KOPT-K1 (cell line): ENCODE measurements around the gene COA1.
"Not testable (repeated sequence)": the region's sequence is repeated elsewhere in the genome, so short reads cannot be mapped to it uniquely, and the experiment has no call there.

Experiments used
- H3K27ac ChIP-seq: fragments of 200-600 bp; sonication (generic); 2 replicates; pipeline ENCODE4 v1.5.1; 2016; ENCODE audit warnings: antibody characterized with exemption, mild to moderate bottlenecking, low read depth, low read length; ENCODE audit not compliant: poor library complexity, severe bottlenecking
- H3K36me3 ChIP-seq: fragments of 200-600 bp; sonication (generic); 2 replicates; pipeline ENCODE4 v1.5.1; 2017; ENCODE audit warnings: antibody characterized with exemption, mild to moderate bottlenecking, low read length, moderate library complexity; ENCODE audit not compliant: insufficient read depth
- H3K9me3 ChIP-seq: fragments of 200-600 bp; sonication (generic); 2 replicates; pipeline ENCODE4 v1.5.1; 2017; ENCODE audit warnings: antibody characterized with exemption, low read length, mild to moderate bottlenecking; ENCODE audit not compliant: insufficient read depth, poor library complexity, severe bottlenecking

The COA1 gene

DNA sequence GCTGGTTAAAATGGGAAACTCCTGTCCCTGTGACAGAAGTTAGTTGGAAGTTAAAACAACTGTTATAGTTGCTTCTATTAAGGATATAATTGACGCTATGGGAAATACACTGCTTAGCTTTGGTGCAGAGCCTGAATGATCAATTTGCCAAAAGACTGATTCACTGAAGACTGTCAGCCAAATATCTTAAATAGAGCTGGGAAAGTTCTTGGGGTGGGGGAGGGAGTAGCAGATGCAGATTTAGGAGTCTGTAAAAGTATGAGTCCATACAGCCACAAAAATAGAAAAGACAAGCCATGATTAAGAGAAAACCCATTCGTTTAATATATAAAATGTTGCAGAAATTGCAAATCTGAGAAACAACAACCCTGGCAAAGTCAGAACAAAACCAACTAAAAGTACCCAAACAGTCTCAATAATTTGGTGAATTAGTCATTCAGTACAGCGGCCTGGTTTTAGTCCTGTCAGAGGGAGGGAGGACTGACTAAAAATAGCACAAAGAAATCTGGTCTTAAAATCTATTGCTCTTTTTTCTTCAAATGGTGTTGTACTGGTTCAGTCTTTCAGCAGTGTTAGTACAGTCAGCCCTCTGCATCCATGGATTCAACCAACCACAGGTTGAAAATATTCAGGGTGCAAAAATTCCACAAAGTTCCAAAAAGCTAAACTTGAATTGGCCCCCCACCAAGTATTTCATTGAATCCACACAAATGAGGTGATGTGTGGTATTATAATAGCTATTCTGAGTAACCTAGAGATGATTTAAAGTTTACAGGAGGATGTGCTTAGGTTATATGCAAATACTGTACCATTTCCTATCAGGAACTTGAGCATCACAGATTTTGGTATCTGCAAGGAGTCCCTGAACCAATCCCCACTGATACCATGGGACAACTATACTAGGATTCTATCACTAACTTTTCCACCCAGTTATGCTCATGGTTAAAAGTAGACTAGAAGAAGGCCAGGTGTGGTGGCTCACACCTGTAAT is 116.4 kb downstream of the COA1 start:
- Histone ChIP-seq H3K36me3 (peaks cover 100% of the 10 kb centered on the region), H3K9me3 (no peaks in the 10 kb centered on the region), H3K27ac (no peak overlapping the region)

- no peaks in the 10 kb centered on the region for H3K9me3 ChIP-seq
- peaks cover 100% of the 10 kb centered on the region for H3K36me3 ChIP-seq
- H3K27ac ChIP-seq, result no peak overlapping the region
Observed at GRCh38 chr7:43612128-43612527, 117.2 kb downstream of the COA1 start.

DNA sequence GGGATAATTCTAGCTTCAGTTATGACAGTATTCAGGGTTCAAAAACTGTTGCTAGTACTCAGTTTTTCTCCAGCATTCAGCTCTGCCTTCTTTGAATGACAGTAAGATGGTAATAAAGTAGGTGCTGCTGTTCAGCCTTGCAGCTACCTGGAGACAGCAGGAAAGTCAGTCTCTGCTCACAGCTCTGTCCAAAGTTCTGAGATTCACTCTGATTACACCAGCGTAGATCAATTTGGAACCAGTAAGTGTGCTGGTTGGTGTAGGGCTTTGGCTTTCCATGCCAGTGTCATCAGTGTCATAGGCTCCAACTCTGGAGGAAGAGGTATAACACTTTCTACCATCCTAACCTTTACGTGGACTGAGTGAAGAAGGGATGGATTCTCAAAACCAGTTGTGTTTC is 120.2 kb downstream of the COA1 start:
- H3K27ac ChIP-seq, result no peak overlapping the region
- peaks cover 98% of the 10 kb centered on the region for H3K36me3 ChIP-seq
- H3K9me3 ChIP-seq, result no peaks in the 10 kb centered on the region

DNA sequence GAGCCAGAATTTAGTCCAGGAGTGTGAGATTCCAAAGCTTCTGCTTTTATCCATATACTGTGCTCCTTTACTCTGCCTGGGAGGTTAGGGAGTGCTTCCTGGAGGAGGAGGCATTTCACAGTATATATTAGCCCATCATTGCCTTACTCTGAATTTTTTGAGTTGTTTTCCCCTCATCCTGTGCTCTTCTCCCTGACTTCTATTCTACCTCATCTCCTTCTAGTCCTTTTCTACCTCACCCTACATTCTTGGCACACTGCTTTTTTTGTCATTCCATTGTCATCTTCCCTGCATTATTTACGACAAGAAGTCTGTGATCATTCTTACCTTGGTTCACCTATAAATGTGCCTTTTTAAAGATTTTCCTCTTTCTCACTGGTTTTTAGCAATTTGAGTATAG is 125.1 kb downstream of the COA1 start:
- no peak overlapping the region for H3K27ac ChIP-seq
- H3K36me3 ChIP-seq, result peaks cover 91% of the 10 kb centered on the region
- H3K9me3 ChIP-seq, result no peaks in the 10 kb centered on the region

GRCh38 chr7:43602256-43602655 is 127.1 kb downstream of the COA1 start:
- H3K27ac ChIP-seq, result no peak overlapping the region
- no peaks in the 10 kb centered on the region for H3K9me3 ChIP-seq
- peaks cover 91% of the 10 kb centered on the region for H3K36me3 ChIP-seq

GRCh38 chr7:43600056-43600455 is 129.3 kb downstream of the COA1 start:
- Histone ChIP-seq H3K27ac (no peak overlapping the region), H3K9me3 (no peaks in the 10 kb centered on the region), H3K36me3 (peaks cover 93% of the 10 kb centered on the region)

DNA sequence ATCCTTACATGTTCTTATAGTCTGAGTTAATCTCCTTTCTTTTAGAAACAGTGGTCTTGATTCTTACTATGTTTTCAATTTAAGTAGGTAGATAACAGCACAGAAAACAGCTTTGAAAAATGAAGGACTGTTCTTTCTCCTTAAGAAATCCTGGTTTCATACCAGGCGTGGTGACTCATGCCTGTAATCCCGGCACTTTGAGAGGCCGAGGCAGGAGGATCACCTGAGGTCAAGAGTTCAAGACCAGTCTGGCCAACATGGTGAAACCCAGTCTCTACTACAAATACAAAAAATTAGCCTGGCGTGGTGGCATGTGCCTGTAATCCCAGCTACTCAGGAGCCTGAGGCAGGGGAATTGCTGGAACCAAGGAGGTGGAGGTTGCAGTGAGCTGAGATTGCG is 132.9 kb downstream of the COA1 start:
- peaks cover 58% of the 10 kb centered on the region for H3K36me3 ChIP-seq
- not testable (repeated sequence) for H3K27ac ChIP-seq, H3K9me3 ChIP-seq

DNA sequence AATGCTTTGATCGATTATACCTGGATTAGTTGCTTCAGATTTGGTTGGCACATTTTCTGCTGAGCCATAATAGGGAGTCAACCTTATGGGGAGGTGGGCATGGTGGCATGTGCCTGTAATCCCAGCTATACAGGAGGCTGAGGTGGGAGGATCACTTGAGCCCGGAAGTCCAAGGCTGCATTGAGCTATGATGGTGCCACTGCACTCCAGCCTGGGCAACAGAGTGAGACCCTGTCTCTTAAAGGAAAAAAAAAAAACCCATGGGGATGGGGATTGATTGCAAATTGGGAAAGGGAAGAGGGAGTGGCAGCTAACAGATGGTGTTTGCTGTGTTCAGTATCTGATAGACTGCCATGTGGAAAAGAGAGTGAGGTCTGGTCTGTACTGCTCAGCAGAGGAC is 135.3 kb downstream of the COA1 start:
- no peak overlapping the region for H3K27ac ChIP-seq
- H3K36me3 ChIP-seq, result peaks cover 40% of the 10 kb centered on the region
- H3K9me3 ChIP-seq, result no peaks in the 10 kb centered on the region

DNA sequence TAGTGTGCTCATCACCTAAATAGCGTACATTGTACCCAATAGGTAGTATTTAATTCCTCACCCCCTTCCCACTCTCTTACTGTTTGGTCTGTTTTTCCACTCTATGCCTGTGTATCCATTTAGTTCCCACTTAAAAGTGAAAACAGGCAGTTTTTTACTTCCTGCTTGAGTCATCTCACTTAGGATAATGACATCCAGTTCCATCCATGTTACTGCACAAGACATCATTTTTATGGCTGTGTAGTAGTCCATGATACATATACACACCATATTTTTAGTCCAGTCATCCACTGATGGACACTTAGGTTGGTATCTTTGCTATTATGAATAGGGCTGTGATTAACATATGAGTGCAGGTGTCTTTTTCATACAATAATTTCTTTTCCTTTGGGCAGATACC is 136.3 kb downstream of the COA1 start:
- Histone ChIP-seq H3K27ac (no peak overlapping the region), H3K9me3 (no peaks in the 10 kb centered on the region), H3K36me3 (peaks cover 35% of the 10 kb centered on the region)

DNA sequence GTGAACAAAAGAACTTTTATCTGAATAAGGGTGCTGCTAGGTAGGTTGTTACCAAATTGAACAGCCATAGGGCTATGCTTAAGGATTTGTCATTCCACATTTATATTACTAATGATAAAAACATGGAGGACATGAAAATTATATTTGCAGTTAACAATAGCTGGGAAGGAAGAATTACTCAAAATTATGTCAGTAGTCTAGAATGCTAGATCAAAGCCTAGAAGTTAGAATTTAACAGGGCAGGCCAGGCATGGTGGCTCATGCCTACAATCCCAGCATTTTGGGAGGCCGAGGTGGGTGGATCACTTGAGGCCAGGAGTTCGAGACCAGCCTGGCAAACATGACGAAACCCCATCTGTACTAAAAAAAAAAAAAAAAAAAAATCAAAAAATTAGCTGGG is 137.0 kb downstream of the COA1 start:
- no peaks in the 10 kb centered on the region for H3K9me3 ChIP-seq
- H3K27ac ChIP-seq, result no peak overlapping the region
- peaks cover 30% of the 10 kb centered on the region for H3K36me3 ChIP-seq

- H3K27ac ChIP-seq, result no peak overlapping the region
Observed at GRCh38 chr7:43591558-43592180, 137.7 kb downstream of the COA1 start.

DNA sequence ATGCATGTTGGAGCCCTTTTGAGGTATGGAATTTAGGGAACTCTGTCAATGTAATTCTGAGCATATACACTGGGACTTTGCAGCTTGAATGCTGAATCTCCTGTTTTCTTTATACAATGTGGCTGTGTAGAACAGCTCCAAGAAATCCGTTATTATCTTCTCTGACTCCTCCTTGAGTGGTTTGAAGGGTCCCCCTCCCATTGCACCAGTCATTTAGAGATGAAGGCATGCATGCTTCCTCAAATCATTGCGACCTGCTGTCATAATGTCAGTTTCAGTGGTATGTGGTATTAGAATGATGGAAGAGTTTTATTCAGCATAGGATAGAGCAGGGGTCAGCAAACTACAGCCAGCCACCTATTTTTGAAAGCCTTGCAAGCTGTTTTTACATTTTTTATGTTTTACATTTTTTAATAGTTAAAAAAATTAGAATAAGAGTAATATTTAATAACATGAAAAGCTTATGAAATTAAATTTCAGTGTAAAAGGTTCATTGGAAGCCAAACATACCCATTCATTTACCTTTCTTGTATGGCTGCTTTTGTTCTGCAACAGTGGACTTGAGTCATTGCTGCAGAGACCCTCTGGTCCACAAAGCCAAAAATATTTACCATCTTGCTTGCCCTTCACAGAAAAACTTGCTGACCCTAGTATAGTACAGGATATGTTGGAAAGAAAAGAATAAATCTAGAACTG is 138.3 kb downstream of the COA1 start:
- no peak overlapping the region for H3K27ac ChIP-seq
- H3K9me3 ChIP-seq, result no peaks in the 10 kb centered on the region
- H3K36me3 ChIP-seq, result peaks cover 17% of the 10 kb centered on the region

More at GRCh38 chr7:43591558-43592180, 137.7 kb downstream of the COA1 start:
- H3K9me3 ChIP-seq, result no peaks in the 10 kb centered on the region
- H3K36me3 ChIP-seq, result peaks cover 23% of the 10 kb centered on the region

DNA sequence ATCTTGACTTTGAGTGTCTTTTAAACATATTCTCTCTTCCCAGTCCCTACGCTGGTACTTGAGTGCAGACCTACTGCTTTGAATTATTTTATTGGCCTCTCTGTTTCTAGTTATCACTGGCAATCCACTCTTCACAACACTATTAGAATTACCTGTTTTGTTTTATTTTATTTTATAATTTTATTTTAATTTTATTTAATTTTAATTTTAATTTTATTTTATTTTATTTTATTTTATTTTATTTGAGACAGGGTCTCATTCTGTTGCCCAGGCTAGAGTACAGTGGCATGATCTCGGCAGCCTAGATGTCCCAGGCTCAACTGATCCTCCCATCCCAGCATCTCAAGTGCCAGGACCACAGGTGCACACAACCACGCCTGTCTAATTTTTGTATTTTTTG is 139.6 kb downstream of the COA1 start:
- H3K27ac ChIP-seq, result no peak overlapping the region
- no peaks in the 10 kb centered on the region for H3K9me3 ChIP-seq
- peaks cover 7% of the 10 kb centered on the region; the same call in 1 of the 2 replicates for H3K36me3 ChIP-seq
